MCF 10A (cell line): ENCODE results near the gene VPS45. TPM values are rescaled to one million over a fixed set of nuclear protein-coding genes. Genes with fewer than 3 reads are reported as not detected.

Source experiments
- BruUV-seq: library from RNA; stranded (reverse); fragments of 400-500 nt; replicated peaks from 2 replicates; lab custom pipeline; 2021; lab: Mats Ljungman, UMichigan
- CTCF ChIA-PET: fragments of 300-600 bp; sonication (Branson Sonifier 250); formaldehyde crosslinking; extraction: SDS; loops from one replicate; lab custom pipeline; 2021; ENCODE audit warnings: antibody characterized with exemption, inconsistent platforms; lab: Yijun Ruan, JAX
- POLR2A ChIA-PET: fragments of 300-600, 350-650 bp; sonication (Branson Sonifier 250); formaldehyde crosslinking; extraction: SDS; loops from one replicate; lab custom pipeline; 2020; ENCODE audit warnings: antibody characterized with exemption, inconsistent platforms; lab: Yijun Ruan, JAX
- DNase-seq: peaks from one replicate; pipeline ENCODE4 v3.0.0-alpha.2; 2018; ENCODE audit not compliant: unreplicated experiment
- H3K27ac Mint-ChIP-seq: one replicate; pipeline ENCODE4 v1.8.0; 2022; ENCODE audit warnings: mild to moderate bottlenecking, low read depth, mixed read lengths; ENCODE audit not compliant: unreplicated experiment
- H3K27me3 Mint-ChIP-seq: one replicate; pipeline ENCODE4 v1.8.0; 2022; ENCODE audit warnings: mixed read lengths; ENCODE audit not compliant: insufficient read depth, unreplicated experiment
- H3K36me3 Mint-ChIP-seq: one replicate; pipeline ENCODE4 v1.8.0; 2022; ENCODE audit warnings: mild to moderate bottlenecking, moderate library complexity, mixed read lengths; ENCODE audit not compliant: insufficient read depth, unreplicated experiment
- H3K4me1 Mint-ChIP-seq: one replicate; pipeline ENCODE4 v1.8.0; 2022; ENCODE audit warnings: mixed read lengths; ENCODE audit not compliant: insufficient read depth, unreplicated experiment
- H3K4me3 Mint-ChIP-seq: one replicate; pipeline ENCODE4 v1.8.0; 2022; ENCODE audit warnings: mild to moderate bottlenecking, moderate library complexity, mixed read lengths; ENCODE audit not compliant: unreplicated experiment
- H3K9me3 Mint-ChIP-seq: one replicate; pipeline ENCODE4 v1.8.0; 2022; ENCODE audit warnings: mixed read lengths; ENCODE audit not compliant: unreplicated experiment
- intact Hi-C: fragments of 100-400 bp; cut with micrococcal nuclease; formaldehyde crosslinking; loops from 2 replicates; pipeline ENCODE4 v1.14.1; 2022
- total RNA-seq: library from RNA; stranded (reverse); gene quantifications from 2 replicates; pipeline ENCODE4 v1.2.3, GENCODE V29; 2022
- TF ChIP-seq, protein P1 (sequence below): fragments of 200-600 bp; IDR thresholded peaks from one replicate; pipeline ENCODE4 v1.8.0; 2022; ENCODE audit warnings: antibody characterized with exemption, mild to moderate bottlenecking; ENCODE audit not compliant: unreplicated experiment

Gene VPS45
- total RNA-seq, 1 experiment from 2014 or later = 35.1 TPM

DNA sequence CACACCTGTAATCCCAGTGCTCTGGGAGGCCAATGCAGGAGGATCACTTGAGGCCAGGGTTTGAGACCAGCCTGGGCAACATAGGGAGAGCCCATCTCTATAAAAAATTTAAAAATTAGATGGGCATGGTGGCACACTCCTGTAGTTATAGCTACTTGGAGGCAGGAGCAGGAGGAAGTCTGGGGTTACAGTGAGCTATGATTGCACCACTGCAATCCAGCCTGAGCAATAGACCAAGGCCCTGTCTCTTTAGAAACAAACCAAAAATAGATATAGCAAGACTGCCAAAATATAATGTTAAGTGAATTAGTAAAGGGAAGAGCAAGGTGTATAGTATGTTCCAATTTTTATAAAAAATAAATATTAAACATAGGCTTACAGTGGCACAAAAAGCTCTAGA, 111.0 kb downstream of the VPS45 start:
- no peak for DNase-seq
- ChIA-PET CTCF (interaction anchor here (0.5 to 14.8 kb wide), 6 partner anchors 8 to 289 kb away, joined by 3 to 223 read pairs (median 9); no protein-coding TSS in a partner anchor), POLR2A (interaction anchor here (0.9 to 2.5 kb wide), 4 partner anchors 9 to 291 kb away, joined by 3 to 11 read pairs (median 4); partner anchors contain the start of gene VPS45)
- Mint-ChIP-seq H3K27ac (no peak overlapping the region), H3K4me1 (peaks cover under 1% of the 10 kb centered on the region), H3K36me3 (no peaks in the 10 kb centered on the region), H3K4me3 (no peak overlapping the region), H3K27me3 (no peaks in the 10 kb centered on the region), H3K9me3 (no peaks in the 10 kb centered on the region)
- no TSS peak for BruUV-seq
- intact Hi-C loops = no loop called here
- TF ChIP-seq, protein P1, sequence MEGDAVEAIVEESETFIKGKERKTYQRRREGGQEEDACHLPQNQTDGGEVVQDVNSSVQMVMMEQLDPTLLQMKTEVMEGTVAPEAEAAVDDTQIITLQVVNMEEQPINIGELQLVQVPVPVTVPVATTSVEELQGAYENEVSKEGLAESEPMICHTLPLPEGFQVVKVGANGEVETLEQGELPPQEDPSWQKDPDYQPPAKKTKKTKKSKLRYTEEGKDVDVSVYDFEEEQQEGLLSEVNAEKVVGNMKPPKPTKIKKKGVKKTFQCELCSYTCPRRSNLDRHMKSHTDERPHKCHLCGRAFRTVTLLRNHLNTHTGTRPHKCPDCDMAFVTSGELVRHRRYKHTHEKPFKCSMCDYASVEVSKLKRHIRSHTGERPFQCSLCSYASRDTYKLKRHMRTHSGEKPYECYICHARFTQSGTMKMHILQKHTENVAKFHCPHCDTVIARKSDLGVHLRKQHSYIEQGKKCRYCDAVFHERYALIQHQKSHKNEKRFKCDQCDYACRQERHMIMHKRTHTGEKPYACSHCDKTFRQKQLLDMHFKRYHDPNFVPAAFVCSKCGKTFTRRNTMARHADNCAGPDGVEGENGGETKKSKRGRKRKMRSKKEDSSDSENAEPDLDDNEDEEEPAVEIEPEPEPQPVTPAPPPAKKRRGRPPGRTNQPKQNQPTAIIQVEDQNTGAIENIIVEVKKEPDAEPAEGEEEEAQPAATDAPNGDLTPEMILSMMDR = no peak

DNA sequence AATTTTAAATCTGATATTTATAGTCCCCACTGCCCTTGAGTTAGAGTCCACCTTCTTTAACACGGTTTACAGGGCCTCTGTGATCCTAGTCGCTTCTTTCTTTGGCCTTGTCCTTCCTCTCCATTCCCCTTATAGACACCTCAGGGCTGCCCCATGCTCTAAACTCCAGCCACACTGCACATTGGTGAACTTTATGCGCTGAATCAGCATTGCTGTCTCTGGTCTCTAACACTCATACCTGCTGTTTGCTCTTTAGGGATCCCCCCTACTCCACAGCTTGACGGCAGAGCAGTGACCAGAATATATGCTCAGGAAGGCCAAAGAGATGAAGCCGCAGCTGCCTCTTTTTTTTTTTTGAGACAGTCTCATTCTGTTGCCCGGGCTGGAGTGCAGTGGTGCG, 112.3 kb downstream of the VPS45 start:
- Mint-ChIP-seq H3K27me3 (no peaks in the 10 kb centered on the region), H3K4me3 (no peak overlapping the region), H3K27ac (no peak overlapping the region), H3K9me3 (no peaks in the 10 kb centered on the region), H3K4me1 (peaks cover 8% of the 10 kb centered on the region), H3K36me3 (no peaks in the 10 kb centered on the region)
- DNase-seq = no peak
- POLR2A ChIA-PET = no interaction called here
- no TSS peak for BruUV-seq
- CTCF ChIA-PET = interaction anchor here (14.8 kb wide), 1 partner anchor 13 kb away, joined by 223 read pairs; no protein-coding TSS in a partner anchor
- intact Hi-C loops = no loop called here
- TF ChIP-seq, protein P1 = no peak

DNA sequence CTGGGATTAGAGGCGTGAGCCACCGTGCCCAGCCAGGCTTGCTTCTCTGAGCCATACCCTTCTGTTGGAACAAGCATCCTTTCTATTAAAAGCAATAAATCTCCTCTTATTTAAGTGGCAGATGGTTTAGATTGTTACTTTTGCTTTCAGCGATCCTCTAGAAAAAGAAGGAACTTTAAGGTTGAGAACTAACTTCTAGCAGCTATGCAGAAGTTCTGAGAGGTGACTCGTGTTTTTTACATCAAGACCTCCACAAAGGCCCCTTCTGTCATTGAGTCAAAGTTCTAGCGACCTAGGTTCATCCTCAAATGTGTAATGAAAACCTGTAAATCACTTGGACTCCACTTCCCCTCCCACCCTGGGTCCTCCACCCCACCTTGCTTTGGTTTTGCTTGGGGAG, 112.9 kb downstream of the VPS45 start:
- H3K4me1 Mint-ChIP-seq = peaks cover 8% of the 10 kb centered on the region
- POLR2A ChIA-PET = no interaction called here
- BruUV-seq = no TSS peak
- no peaks in the 10 kb centered on the region for H3K27me3 Mint-ChIP-seq
- TF ChIP-seq, protein P1 = no peak
- H3K4me3 Mint-ChIP-seq = no peak overlapping the region
- H3K36me3 Mint-ChIP-seq = no peaks in the 10 kb centered on the region
- no peaks in the 10 kb centered on the region for H3K9me3 Mint-ChIP-seq
- CTCF ChIA-PET = interaction anchor here (14.8 kb wide), 1 partner anchor 13 kb away, joined by 223 read pairs; no protein-coding TSS in a partner anchor
- intact Hi-C loops = no loop called here
- no peak for DNase-seq
- no peak overlapping the region for H3K27ac Mint-ChIP-seq

DNA sequence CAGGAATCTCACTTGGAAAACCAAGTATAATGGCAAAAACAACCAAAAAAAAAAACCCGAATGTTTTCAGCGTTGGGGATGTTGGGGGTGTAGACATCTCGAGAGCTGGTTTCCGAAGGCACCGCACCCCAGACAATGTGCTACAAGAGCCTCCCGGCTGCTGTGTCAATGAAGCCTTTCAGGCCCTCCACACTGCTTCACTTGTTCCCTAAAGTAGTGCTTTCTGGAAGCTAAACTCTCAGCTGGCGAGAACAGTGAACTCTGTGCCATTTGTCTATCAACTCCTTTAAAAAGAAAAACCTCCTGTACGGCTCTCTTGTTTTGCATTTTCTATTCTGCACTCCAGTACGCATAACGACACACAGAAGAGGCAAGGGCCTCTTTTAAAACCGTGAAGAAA, 114.7 kb downstream of the VPS45 start:
- H3K9me3 Mint-ChIP-seq = no peaks in the 10 kb centered on the region

More for the DNA sequence above, 114.7 kb downstream of the VPS45 start:
- intact Hi-C loops = no loop called here
- H3K4me3 Mint-ChIP-seq = no peak overlapping the region
- TF ChIP-seq, protein P1 = no peak
- ChIA-PET POLR2A (interaction anchor here (2.1 kb wide), 1 partner anchor 295 kb away, joined by 12 read pairs; a partner anchor contains a TSS), CTCF (interaction anchor here (0.9 to 14.8 kb wide), 3 partner anchors 13 to 109 kb away, joined by 4 to 223 read pairs (median 4); no protein-coding TSS in a partner anchor)
- no peak overlapping the region for H3K27ac Mint-ChIP-seq
- no peak for DNase-seq
- BruUV-seq = no TSS peak
- H3K27me3 Mint-ChIP-seq = no peaks in the 10 kb centered on the region
- H3K4me1 Mint-ChIP-seq = peaks cover 8% of the 10 kb centered on the region
- H3K36me3 Mint-ChIP-seq = no peaks in the 10 kb centered on the region
